Lower leg skin (tissue), 3 donors: ENCODE results near the gene CPSF6.
A peak's percentile ranks its signal among the peaks of the same experiment; 100 is the strongest.

Experiments
- POLR2A ChIP-seq, 2 donors: fragments of 450-650 bp; IDR thresholded peaks; one replicate each; pipeline ENCODE4 v1.6.1; 2016 to 2017; ENCODE audit warnings: antibody characterized with exemption in 2 of 2, mild to moderate bottlenecking in 1 of 2, moderate library complexity in 1 of 2
- TF ChIP-seq, protein P1 (sequence below), 3 donors: fragments of 450-650 bp; IDR thresholded peaks; one replicate each; pipeline ENCODE4 v1.5.1; 2016; ENCODE audit warnings: antibody characterized with exemption in 3 of 3, mild to moderate bottlenecking in 3 of 3, moderate library complexity in 2 of 3

DNA sequence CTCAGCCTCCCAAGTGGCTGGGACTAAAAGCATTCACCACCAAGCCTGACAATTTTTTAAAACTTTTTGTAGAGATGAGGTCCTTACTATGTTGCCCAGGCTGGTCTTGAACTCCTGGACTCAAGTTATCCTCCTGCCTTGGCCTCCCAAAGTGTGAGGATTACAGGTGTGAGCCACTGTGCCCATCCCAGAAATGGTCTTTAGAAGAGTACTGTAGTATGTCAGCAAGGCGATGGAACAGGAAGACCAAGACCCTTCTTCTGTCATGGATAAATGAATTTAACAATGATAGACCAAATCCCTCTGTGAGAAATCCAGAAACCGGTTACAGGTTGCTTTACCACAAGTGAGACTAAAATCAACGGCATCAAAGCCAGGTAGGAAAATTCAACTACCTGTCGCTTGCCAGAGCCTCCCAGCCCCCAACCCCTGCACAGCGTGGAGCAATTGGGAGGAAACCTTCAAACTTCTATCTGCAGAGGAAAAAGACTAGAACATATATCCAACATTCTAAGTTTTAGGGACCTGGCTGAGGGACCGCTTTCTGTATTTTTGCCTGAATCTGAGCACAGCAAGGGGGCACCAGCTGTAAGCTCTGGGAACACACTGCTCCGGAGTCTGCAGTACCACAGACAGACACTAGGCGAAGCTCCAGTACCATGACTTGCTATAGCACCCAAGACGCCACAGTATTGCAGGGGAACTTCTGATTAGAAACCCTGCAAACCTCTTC, 51.3 kb downstream of the CPSF6 start:
- TF ChIP-seq, protein P1, sequence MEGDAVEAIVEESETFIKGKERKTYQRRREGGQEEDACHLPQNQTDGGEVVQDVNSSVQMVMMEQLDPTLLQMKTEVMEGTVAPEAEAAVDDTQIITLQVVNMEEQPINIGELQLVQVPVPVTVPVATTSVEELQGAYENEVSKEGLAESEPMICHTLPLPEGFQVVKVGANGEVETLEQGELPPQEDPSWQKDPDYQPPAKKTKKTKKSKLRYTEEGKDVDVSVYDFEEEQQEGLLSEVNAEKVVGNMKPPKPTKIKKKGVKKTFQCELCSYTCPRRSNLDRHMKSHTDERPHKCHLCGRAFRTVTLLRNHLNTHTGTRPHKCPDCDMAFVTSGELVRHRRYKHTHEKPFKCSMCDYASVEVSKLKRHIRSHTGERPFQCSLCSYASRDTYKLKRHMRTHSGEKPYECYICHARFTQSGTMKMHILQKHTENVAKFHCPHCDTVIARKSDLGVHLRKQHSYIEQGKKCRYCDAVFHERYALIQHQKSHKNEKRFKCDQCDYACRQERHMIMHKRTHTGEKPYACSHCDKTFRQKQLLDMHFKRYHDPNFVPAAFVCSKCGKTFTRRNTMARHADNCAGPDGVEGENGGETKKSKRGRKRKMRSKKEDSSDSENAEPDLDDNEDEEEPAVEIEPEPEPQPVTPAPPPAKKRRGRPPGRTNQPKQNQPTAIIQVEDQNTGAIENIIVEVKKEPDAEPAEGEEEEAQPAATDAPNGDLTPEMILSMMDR (IDR thresholded peaks at IDR 0.05): peak in 1 of 3 donors; percentile 36
- no peak for TF ChIP-seq POLR2A (IDR thresholded peaks at IDR 0.05)
